ENCODE data around the gene OPRM1.

GRCh38 chr6:154218787-154219186, 179.7 kb downstream of the OPRM1 start:
- TF ChIP-seq EZH2 (IDR thresholded peaks at IDR 0.05; ENCODE audit: insufficient read depth, low read length), result no peak
- TF ChIP-seq, protein P1, sequence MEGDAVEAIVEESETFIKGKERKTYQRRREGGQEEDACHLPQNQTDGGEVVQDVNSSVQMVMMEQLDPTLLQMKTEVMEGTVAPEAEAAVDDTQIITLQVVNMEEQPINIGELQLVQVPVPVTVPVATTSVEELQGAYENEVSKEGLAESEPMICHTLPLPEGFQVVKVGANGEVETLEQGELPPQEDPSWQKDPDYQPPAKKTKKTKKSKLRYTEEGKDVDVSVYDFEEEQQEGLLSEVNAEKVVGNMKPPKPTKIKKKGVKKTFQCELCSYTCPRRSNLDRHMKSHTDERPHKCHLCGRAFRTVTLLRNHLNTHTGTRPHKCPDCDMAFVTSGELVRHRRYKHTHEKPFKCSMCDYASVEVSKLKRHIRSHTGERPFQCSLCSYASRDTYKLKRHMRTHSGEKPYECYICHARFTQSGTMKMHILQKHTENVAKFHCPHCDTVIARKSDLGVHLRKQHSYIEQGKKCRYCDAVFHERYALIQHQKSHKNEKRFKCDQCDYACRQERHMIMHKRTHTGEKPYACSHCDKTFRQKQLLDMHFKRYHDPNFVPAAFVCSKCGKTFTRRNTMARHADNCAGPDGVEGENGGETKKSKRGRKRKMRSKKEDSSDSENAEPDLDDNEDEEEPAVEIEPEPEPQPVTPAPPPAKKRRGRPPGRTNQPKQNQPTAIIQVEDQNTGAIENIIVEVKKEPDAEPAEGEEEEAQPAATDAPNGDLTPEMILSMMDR (IDR thresholded peaks at IDR 0.05; ENCODE audit: insufficient read depth, low read depth, low read length), result no peak
